NB4 (cell line): Measurements from ENCODE around the gene PILRA.

Source experiments
- DNase-seq: peaks from one replicate; pipeline ENCODE4 v3.0.0; 2010; ENCODE audit warnings: low read depth
- H3K4me3 ChIP-seq: one replicate; pipeline ENCODE4 v1.5.1; 2011; ENCODE audit warnings: mild to moderate bottlenecking, low read depth, low read length, moderate library complexity
- CTCF ChIP-seq: IDR thresholded peaks from one replicate; pipeline ENCODE4 v1.5.1; 2012; ENCODE audit warnings: low read depth, low read length
- MYC ChIP-seq: IDR thresholded peaks from 2 replicates; pipeline ENCODE4 v1.6.1; 2011; ENCODE audit warnings: low read depth, low read length
- POLR2A ChIP-seq: IDR thresholded peaks from 2 replicates; pipeline ENCODE4 v1.6.1; 2011; ENCODE audit warnings: mild to moderate bottlenecking; ENCODE audit not compliant: insufficient read length; ENCODE audit errors: extremely low read depth
- TF ChIP-seq, protein P1 (sequence below): IDR thresholded peaks from 2 replicates; pipeline ENCODE4 v1.6.1; 2011; ENCODE audit warnings: low read depth, low read length

PILRA gene

GRCh38 chr7:100367251-100367620, 6.1 kb upstream of the PILRA start:
- no peak overlapping the region for H3K4me3 ChIP-seq

DNA sequence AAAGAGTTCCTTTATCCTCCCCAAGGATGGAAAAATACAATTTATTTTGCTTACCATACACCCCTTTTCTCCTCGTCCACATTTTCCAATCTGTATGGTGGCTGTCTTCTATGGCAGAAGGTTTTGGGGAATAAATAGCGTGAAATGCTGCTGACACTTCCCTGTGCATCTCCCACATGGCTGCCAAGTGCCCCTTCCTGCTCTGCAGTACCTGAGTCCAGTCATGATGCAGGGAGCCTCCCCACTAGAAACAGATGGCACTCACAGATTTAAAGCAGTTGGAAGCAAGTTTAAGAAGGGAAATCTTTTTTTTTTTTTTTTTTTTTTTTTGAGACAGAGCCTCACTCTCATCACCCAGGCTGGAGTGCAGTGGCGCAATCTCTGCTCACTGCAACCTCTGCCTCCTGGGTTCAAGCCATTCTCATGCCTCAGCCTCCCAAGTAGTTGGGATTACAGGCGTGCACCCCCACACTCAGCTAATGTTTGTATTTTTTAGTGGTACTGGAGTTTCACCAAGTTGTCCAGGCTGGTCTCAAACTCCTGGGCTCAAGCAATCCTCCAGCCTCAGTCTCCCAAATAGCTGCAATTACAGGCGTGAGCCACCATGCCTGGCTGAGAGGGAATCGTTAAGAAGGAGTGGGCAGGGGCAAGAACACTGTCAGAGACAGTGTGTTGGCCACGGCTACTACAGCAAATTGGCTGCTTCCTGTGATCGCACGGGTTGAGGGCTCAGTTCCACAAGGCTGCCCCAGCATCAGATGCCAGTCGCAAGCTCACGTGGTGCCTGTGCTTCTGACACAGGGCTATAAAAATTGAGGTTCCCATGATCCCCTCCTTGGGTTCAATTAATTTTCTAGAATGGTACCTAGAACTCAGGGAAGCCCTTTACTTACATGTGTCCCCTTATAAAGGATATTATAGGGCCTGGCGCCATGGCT, 5.3 kb upstream of the PILRA start:
- DNase-seq = peak; percentile 49
- H3K4me3 ChIP-seq = no peak overlapping the region
- TF ChIP-seq MYC = no peak
- TF ChIP-seq, protein P1, sequence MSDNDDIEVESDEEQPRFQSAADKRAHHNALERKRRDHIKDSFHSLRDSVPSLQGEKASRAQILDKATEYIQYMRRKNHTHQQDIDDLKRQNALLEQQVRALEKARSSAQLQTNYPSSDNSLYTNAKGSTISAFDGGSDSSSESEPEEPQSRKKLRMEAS = no peak
- no peak for TF ChIP-seq CTCF
- TF ChIP-seq POLR2A = peak; percentile 4

More at GRCh38 chr7:100367251-100367620, 6.1 kb upstream of the PILRA start:
- no peak for DNase-seq
- TF ChIP-seq CTCF = no peak
- TF ChIP-seq, protein P1 = no peak
- TF ChIP-seq POLR2A = no peak
- 0 out of 2 replicates have a peak, but pooled peaks have one; percentile 15 for TF ChIP-seq MYC

- TF ChIP-seq, protein P1 = peak; percentile 99
- peak; percentile 96 for TF ChIP-seq MYC
- no peak for TF ChIP-seq CTCF
- TF ChIP-seq POLR2A = peak; percentile 59
- DNase-seq = peak; percentile 99
- no peak overlapping the region for H3K4me3 ChIP-seq
Measured at GRCh38 chr7:100369105-100369504, 4.2 kb upstream of the PILRA start.

GRCh38 chr7:100370303-100370702, 3.0 kb upstream of the PILRA start:
- no peak for DNase-seq
- H3K4me3 ChIP-seq = no peak overlapping the region
- TF ChIP-seq, protein P1 = no peak
- TF ChIP-seq MYC = no peak
- no peak for TF ChIP-seq CTCF
- TF ChIP-seq POLR2A = no peak

DNA sequence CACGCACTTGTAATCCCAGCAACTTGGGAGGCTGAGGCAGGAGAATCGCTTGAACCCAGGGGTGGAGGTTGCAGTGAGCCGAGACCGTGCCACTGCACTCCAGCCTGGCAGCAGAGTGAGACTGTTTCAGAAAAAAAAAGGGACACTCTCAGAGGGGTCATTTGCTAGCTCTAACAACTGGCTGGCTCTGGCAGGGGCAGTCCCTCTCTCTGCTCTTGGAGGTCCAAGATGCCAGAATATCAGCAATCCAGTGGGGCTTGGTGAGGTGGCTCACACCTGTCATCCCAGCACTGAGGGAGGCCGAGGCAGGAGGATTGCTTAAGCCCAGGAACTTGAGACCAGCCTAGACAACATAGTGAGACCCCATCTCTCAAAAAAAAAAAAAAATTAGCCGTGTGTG, 2.5 kb upstream of the PILRA start:
- no peak for DNase-seq
- TF ChIP-seq CTCF (no peak), POLR2A (no peak), MYC (no peak)
- TF ChIP-seq, protein P1 = no peak
- H3K4me3 ChIP-seq = no peak overlapping the region
